H1 (cell line): ENCODE results near the gene ADGRV1.

Experiments
- CEBPB ChIP-seq: IDR thresholded peaks from 2 replicates; pipeline ENCODE4 v1.6.1; 2012; ENCODE audit warnings: low read depth, low read length
- CHD7 ChIP-seq: fragments of 300-600 bp; sonication (generic); IDR thresholded peaks from 2 replicates; pipeline ENCODE4 v1.7.1; 2012; ENCODE audit warnings: low read length, moderate library complexity, mild to moderate bottlenecking, inconsistent platforms; ENCODE audit not compliant: insufficient replicate concordance
- CTCF ChIP-seq, 3 experiments: IDR thresholded peaks; 1 replicate in 2 of 3; 2 replicates in 1 of 3; pipeline versions ENCODE4 v1.5.1 to v1.6.1; 2011; ENCODE audit warnings: low read length in 3 of 3, mild to moderate bottlenecking in 3 of 3, inconsistent platforms in 2 of 3, low read depth in 1 of 3, moderate library complexity in 1 of 3; ENCODE audit not compliant: insufficient read depth in 1 of 3; ENCODE audit errors: control extremely low read depth in 1 of 3
- EZH2 ChIP-seq: fragments of 200-600 bp; sonication (generic); IDR thresholded peaks from 2 replicates; pipeline ENCODE4 v1.7.1; 2012; ENCODE audit warnings: low read depth, mild to moderate bottlenecking, moderate library complexity, low read length, inconsistent platforms; ENCODE audit not compliant: severe bottlenecking
- JUN ChIP-seq: IDR thresholded peaks from 2 replicates; pipeline ENCODE4 v1.6.1; 2011; ENCODE audit warnings: low read depth, mild to moderate bottlenecking, improper control_type of control experiment, low read length
- POLR2A ChIP-seq, 2 experiments: IDR thresholded peaks; 1 replicate in 1 of 2; 2 replicates in 1 of 2; pipeline ENCODE4 v1.6.1; 2011; ENCODE audit warnings: low read depth in 2 of 2, low read length in 2 of 2, mild to moderate bottlenecking in 2 of 2; ENCODE audit errors: control extremely low read depth in 1 of 2
- RNF2 ChIP-seq: fragments of 200-900, 300-1000 bp; sonication (generic); IDR thresholded peaks from 2 replicates; pipeline ENCODE4 v1.7.1; 2016; ENCODE audit warnings: borderline replicate concordance, low read depth, mild to moderate bottlenecking, antibody characterized with exemption, low read length; ENCODE audit not compliant: poor library complexity, severe bottlenecking; ENCODE audit errors: missing control alignments
- RXRA ChIP-seq: IDR thresholded peaks from 2 replicates; pipeline ENCODE4 v1.6.1; 2011; ENCODE audit warnings: low read depth, mild to moderate bottlenecking, low read length, moderate library complexity; ENCODE audit not compliant: insufficient read depth
- SP4 ChIP-seq: IDR thresholded peaks from 2 replicates; pipeline ENCODE4 v1.6.1; 2012; ENCODE audit warnings: low read length, inconsistent platforms

DNA sequence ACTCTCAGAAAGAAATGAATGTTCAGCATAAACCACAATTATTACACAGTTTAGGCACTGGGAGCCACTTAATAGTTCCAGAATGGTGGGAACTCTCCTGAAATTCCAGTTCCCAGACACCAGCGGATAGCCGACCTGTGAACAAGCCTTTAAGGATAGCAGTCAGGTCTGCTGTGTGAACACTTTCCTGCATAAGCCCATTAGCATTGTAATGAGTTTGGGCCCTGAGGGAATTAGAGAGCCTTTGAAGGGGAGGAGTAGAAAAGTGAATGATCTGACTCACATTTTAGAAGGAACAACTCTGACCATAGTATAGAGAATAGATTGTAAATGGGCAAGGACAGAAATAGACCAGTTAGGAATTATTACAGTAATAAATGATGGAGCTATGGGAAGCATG is 189.1 kb downstream of the ADGRV1 start:
- no peak for TF ChIP-seq CTCF (IDR thresholded peaks at IDR 0.05; ENCODE audit: control extremely low read depth in 1 of 3, insufficient read depth in 1 of 3, low read depth in 1 of 3, low read length in 3 of 3)
- TF ChIP-seq EZH2 = no peak
- TF ChIP-seq POLR2A (IDR thresholded peaks at IDR 0.05; ENCODE audit: control extremely low read depth in 1 of 2, low read depth in 2 of 2, low read length in 2 of 2) = no peak
- TF ChIP-seq RNF2 = no peak
- TF ChIP-seq CHD7 = no peak
- TF ChIP-seq SP4 = no peak
- TF ChIP-seq RXRA = no peak
- TF ChIP-seq JUN = no peak
- no peak for TF ChIP-seq CEBPB
